A549 treated with Hydrocortisone at 1 μM for 4 hours (cell line): Measurements from ENCODE around the gene SP4. TPM values are rescaled to one million over a fixed set of nuclear protein-coding genes. Genes with fewer than 3 reads are reported as not detected.

Experiments
- total RNA-seq: library from RNA; stranded (reverse); fragments of 200-300 nt; extraction: Qiagen RNA extraction; gene quantifications from 5 replicates; pipeline ENCODE4 v1.2.3, GENCODE V29; 2022

The SP4 gene
- 0.76 to 1.5 TPM (median 0.95 TPM) in 5 replicates for total RNA-seq

DNA sequence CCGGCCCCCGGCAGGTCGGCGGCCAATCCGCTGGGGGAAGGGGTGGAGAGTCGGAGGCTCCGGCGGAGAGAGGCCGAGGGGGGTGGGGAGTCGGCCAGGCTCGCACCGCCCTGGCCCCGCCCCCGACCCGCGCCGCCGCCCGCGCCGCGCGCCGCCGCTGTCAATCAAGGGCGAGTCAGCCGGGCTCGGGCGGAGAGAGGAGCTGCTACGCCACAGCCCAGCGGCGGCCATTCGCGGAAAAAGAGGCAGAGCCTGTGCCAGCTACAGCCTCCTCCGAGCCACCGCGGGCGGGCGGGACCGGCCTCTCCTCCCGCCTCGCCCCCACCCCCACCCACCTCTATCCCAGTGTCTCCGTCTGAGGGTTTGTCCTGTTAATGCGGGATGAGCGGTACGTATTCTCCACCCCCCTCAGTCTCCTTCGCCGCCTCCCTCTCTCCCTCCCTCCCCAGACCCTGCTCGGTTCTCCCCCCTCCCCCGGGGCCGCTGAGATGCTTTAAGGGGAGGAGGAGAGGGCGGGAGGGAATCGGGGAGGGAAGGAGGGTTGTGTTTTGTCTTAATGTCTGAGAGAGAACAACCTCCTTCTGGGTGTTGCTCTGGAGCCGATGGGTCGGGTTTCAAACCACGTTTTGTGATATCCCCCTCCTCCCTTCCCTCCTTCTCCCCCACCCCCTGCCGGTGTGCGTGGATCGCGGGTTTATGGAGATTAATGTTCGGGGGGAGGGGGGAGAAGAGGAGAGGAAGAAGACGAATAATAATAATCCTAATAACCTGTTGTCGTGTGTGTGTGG, at the start of gene SP4:
Gene SP4 (plus strand): TSS at position 213 of the 788 bp plus-strand sequence. CDS start 169 bp downstream, at position 382.

DNA sequence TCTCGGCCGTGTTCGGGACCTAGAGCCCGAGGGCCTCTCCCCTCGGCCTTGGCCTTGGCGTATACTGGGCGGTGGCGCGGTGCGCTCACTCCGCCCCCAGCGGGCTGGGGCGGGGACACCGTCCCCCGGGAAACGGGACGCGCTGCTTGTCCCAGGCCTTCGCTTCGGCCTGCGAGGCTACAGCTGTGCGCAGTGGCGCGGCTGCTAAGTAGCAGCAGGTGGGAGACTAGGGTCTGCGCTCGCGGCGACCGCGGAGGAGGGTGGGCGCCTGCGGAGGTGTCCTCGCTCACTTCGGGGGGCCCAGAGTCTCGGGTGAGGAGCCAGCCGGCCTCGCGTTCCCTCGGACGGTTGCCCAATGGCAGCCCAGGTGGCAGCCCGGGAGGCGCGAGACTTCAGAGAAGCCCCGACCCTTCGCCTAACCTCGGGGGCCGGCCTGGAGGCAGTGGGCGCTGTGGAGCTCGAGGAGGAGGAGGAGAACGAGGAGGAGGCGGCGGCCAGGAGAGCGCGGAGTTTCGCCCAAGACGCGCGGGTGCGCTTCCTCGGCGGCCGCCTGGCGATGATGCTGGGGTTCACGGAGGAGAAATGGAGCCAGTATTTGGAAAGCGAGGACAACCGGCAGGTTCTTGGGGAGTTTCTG, 115.1 kb downstream of the SP4 start, which contains the start of gene DNAH11:
Gene DNAH11 (plus strand): TSS at position 149 of the 637 bp plus-strand sequence. CDS start 207 bp downstream, at position 356.

Other genes starting within 250 kb of the SP4 start
- 0.05 to 0.63 TPM (median 0.25 TPM) in 5 replicates for gene DNAH11, start 115.0 kb downstream of the SP4 start, total RNA-seq